Measurements from ENCODE around the gene OR5M11.
"Not testable (repeated sequence)": the region's sequence is repeated elsewhere in the genome, so short reads cannot be mapped to it uniquely, and the experiment has no call there.

The OR5M11 gene

DNA sequence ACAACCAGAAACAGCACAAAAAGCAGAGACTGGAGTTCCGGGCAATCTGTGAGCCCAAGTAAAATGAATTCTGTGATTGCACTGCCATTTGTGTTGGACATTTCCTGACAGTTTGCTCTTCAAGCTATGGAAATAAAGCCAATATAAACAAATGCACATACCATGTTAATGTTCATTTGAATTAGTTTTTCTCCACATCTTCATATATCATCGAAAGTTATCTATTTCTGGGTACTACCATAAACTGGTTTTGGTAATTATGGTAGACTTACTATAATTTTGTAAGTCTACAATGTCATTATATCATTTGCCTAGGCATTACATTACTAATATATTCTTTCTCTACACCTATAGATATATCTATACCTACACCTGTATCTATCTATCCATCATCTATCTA is at the start of gene OR5M11:
Gene OR5M11, minus strand, starts transcription at position 101 of the 400 bp plus-strand sequence. Its CDS starts 0 bp downstream, at position 101.
- TF ChIP-seq, protein P1, sequence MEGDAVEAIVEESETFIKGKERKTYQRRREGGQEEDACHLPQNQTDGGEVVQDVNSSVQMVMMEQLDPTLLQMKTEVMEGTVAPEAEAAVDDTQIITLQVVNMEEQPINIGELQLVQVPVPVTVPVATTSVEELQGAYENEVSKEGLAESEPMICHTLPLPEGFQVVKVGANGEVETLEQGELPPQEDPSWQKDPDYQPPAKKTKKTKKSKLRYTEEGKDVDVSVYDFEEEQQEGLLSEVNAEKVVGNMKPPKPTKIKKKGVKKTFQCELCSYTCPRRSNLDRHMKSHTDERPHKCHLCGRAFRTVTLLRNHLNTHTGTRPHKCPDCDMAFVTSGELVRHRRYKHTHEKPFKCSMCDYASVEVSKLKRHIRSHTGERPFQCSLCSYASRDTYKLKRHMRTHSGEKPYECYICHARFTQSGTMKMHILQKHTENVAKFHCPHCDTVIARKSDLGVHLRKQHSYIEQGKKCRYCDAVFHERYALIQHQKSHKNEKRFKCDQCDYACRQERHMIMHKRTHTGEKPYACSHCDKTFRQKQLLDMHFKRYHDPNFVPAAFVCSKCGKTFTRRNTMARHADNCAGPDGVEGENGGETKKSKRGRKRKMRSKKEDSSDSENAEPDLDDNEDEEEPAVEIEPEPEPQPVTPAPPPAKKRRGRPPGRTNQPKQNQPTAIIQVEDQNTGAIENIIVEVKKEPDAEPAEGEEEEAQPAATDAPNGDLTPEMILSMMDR (IDR thresholded peaks at IDR 0.05; ENCODE audit: low read depth, low read length, missing control alignments): no peak
- no peak within 1 kb of the TSS for H3K4me3 ChIP-seq (ENCODE audit: low read depth, low read length)
- DNase-seq (ENCODE audit: low read depth): no peak

DNA sequence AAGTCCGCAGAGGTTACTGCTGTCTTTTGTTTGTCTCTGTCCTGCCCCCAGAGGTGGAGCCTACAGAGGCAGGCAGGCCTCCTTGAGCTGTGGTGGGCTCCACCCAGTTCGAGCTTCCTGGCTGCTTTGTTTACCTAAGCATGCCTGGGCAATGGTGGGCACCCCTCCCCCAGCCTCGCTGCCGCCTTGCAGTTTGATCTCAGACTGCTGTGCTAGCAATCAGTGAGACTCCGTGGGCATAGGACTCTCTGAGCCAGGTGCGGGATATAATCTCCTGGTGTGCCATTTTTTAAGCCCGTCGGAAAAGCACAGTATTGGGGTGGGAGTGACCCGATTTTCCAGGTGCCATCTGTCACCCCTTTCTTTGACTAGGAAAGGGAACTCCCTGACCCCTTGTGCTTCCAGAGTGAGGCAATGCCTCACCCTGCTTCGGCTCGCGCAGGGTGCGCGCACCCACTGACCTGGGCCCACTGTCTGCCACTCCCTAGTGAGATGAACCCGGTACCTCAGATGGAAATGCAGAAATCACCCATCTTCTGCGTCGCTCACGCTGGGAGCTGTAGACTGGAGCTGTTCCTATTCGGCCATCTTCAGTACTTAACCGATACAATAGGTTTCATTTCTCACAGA is 49.1 kb upstream of the OR5M11 start:
- not testable (repeated sequence) for DNase-seq (ENCODE audit: low read depth); H3K4me3 ChIP-seq (ENCODE audit: low read depth, low read length)

- TF ChIP-seq, protein P1 (IDR thresholded peaks at IDR 0.05; ENCODE audit: low read depth, low read length, missing control alignments): no peak
- H3K4me3 ChIP-seq (ENCODE audit: low read depth, low read length): no peak within 1 kb of the TSS
- no peak for DNase-seq (ENCODE audit: low read depth)
Measured at GRCh38 chr11:56577621-56578020, 34.6 kb upstream of the OR5M11 start, which contains the start of gene OR5M10. OR5M10 (minus strand) TSS chr11:56577721; CDS start chr11:56577721, 0 bp downstream.

DNA sequence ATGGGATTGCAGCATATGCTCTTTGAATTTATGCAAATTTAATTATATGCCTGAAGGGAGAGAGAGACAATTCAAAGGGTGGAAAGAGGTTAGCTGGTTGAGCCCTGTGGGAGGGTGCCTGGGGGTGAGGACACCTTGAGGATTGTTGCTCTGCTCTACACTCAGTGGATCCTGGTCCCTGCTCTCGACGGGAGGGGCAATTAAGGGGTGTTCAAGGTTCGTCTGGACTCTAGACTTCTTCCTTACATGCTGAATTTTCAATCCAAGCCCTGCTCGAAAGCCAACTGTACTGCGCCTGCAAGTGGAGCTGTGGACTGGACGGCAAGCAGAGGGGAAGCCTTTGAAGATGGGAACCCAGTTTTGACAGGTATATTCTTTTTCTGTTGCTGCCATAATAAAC is 15.5 kb upstream of the OR5M11 start:
- no peak overlapping the region for H3K4me3 ChIP-seq (ENCODE audit: low read depth, low read length)
- TF ChIP-seq, protein P1 (IDR thresholded peaks at IDR 0.05; ENCODE audit: low read depth, low read length, missing control alignments): no peak
- DNase-seq (ENCODE audit: low read depth): no peak

GRCh38 chr11:56554691-56555090 is 11.6 kb upstream of the OR5M11 start:
- H3K4me3 ChIP-seq (ENCODE audit: low read depth, low read length); DNase-seq (ENCODE audit: low read depth): not testable (repeated sequence)

GRCh38 chr11:56545531-56545930 is 2.5 kb upstream of the OR5M11 start:
- TF ChIP-seq, protein P1 (IDR thresholded peaks at IDR 0.05; ENCODE audit: low read depth, low read length, missing control alignments): no peak
- no peak overlapping the region for H3K4me3 ChIP-seq (ENCODE audit: low read depth, low read length)
- DNase-seq (ENCODE audit: low read depth): no peak

DNA sequence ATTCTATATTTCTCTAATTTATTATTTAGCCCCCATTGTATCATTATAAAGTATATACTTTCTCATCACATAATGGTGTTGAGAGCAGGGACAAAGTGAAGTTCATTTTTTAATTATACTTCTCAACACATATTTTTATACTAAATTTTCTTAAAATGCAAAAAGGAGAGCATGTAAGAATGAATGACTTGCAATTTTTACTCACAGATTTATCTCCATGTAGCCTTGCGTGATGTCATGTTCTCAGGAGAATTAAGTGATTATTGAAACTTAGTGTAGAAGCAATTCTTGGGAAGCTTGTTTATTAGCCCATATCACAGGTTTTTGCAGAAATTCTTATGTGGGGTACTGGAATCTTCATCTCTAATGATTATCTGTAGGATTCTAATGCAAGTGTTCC is 682 bp upstream of the OR5M11 start:
- DNase-seq (ENCODE audit: low read depth): no peak
- H3K4me3 ChIP-seq (ENCODE audit: low read depth, low read length): no peak overlapping the region
- TF ChIP-seq, protein P1 (IDR thresholded peaks at IDR 0.05; ENCODE audit: low read depth, low read length, missing control alignments): no peak

GRCh38 chr11:56533054-56533740 is 9.9 kb downstream of the OR5M11 start:
- DNase-seq (ENCODE audit: low read depth): no peak
- TF ChIP-seq, protein P1 (IDR thresholded peaks at IDR 0.05; ENCODE audit: low read depth, low read length, missing control alignments): no peak
- no peak overlapping the region for H3K4me3 ChIP-seq (ENCODE audit: low read depth, low read length)
